Measurements from ENCODE around the gene CLDN20. TPM values are rescaled to one million over a fixed set of nuclear protein-coding genes. Genes with fewer than 3 reads are reported as not detected.

The CLDN20 gene
- total and polyA plus RNA-seq, 2 of the 4 experiments (the other 2 are of a cell fraction): not detected

GRCh38 chr6:155274533-155274932, 10.7 kb downstream of the CLDN20 start:
- peaks cover 19 to 38% of the 10 kb centered on the region in 2 experiments for H3K79me1 ChIP-seq (ENCODE audit: low read depth in 1 of 2, low read length in 2 of 2)
- BruUV-seq (replicated peaks): no TSS peak
- ChIA-PET CTCF (no interaction called here), POLR2A (ENCODE audit: unreplicated experiment) (no interaction called here)
- H4K20me1 ChIP-seq (ENCODE audit: insufficient read depth, low read length): 0 out of 2 replicates have a peak, but pooled peaks cover 3% of the 10 kb centered on the region
- H4K8ac ChIP-seq (ENCODE audit: low read depth in 2 of 2, low read length in 2 of 2): no peak overlapping the region
- H2BK120ac ChIP-seq (ENCODE audit: low read depth, low read length): peak overlapping the region; percentile 9; the same call in 1 of the 2 replicates
- TF ChIP-seq RCOR1 (IDR thresholded peaks at IDR 0.05; ENCODE audit: insufficient replicate concordance, low read length): no peak
- TF ChIP-seq MAFK (IDR thresholded peaks at IDR 0.05; ENCODE audit: low read depth, low read length): no peak
- no peak for TF ChIP-seq MXI1 (IDR thresholded peaks at IDR 0.05; ENCODE audit: borderline replicate concordance, low read depth, low read length)
- no peak for TF ChIP-seq POLR2A (IDR thresholded peaks at IDR 0.05; ENCODE audit: low read depth, low read length)
- no peak for TF ChIP-seq FOS (IDR thresholded peaks at IDR 0.05; ENCODE audit: low read depth, low read length)
- no peak for TF ChIP-seq NFE2L2 (IDR thresholded peaks at IDR 0.05; ENCODE audit: low read depth, low read length)
- peak; percentile 66 for DNase-seq
- H3K56ac ChIP-seq (ENCODE audit: extremely low read depth, insufficient read depth, low read length): no peak overlapping the region
- H2BK5ac ChIP-seq (ENCODE audit: low read depth, low read length, poor library complexity, severe bottlenecking): no peak overlapping the region
- in situ Hi-C loops (cut with MboI; ENCODE audit: low sequenced_read_pairs) (no loop called here), dilution Hi-C loops (cut with HindIII; ENCODE audit: low sequenced_read_pairs, unreplicated experiment) (no loop called here), intact Hi-C loops (cut with micrococcal nuclease) (no loop called here)
- H3K36me3 ChIP-seq (ENCODE audit: control insufficient read depth, insufficient read depth, low read length): peaks cover 1% of the 10 kb centered on the region; the same call in 1 of the 2 replicates
- H3K4me1 ChIP-seq (ENCODE audit: control insufficient read depth, insufficient read depth, low read length): peaks cover 17% of the 10 kb centered on the region
- no peak overlapping the region for H3K4me3 ChIP-seq (ENCODE audit: insufficient read depth, low read depth, low read length)
- no peaks in the 10 kb centered on the region for H3K9me3 ChIP-seq (ENCODE audit: control insufficient read depth, insufficient read depth, low read length)
- H3K4ac ChIP-seq (ENCODE audit: low read depth, low read length): no peak overlapping the region
- no peaks in the 10 kb centered on the region for H3K27me3 ChIP-seq (ENCODE audit: control insufficient read depth, insufficient read depth, low read length)
- H2AFZ ChIP-seq (replicated peaks; ENCODE audit: low read length, poor library complexity): no peak overlapping the region
- H2AK9ac ChIP-seq (replicated peaks; ENCODE audit: low read depth, low read length, poor library complexity): no peak overlapping the region
- H2BK20ac ChIP-seq (ENCODE audit: low read depth, low read length): no peak overlapping the region
- H2AK5ac ChIP-seq (ENCODE audit: low read depth, low read length): no peak overlapping the region
- no peak overlapping the region for H3K23ac ChIP-seq (ENCODE audit: low read depth, low read length)
- ATAC-seq (ENCODE audit: low read depth): no peak
- H3K27ac ChIP-seq (ENCODE audit: insufficient read depth, low read length): no peak overlapping the region
- H4K91ac ChIP-seq (ENCODE audit: insufficient read depth, low read depth, low read length): no peak overlapping the region
- H3K18ac ChIP-seq (ENCODE audit: low read depth, low read length): 0 out of 2 replicates have a peak overlapping the region, but pooled peaks have one; percentile 35
- H3K9me1 ChIP-seq (ENCODE audit: insufficient read depth, low read length): peaks cover 15% of the 10 kb centered on the region
- H3K14ac ChIP-seq (replicated peaks; ENCODE audit: low read depth, low read length): no peak overlapping the region
- no peak overlapping the region for H3K9ac ChIP-seq (ENCODE audit: low read depth, low read length)
- H4K5ac ChIP-seq (ENCODE audit: low read depth, low read length): no peak overlapping the region
- H3K4me2 ChIP-seq (ENCODE audit: low read depth, low read length): no peak overlapping the region
- no CpG with 5 or more reads among the region's 1 CpG for WGBS, 2 experiments (ENCODE audit: extremely low coverage in 2 of 2, insufficient read length in 1 of 2)
- no peak overlapping the region for H2BK15ac ChIP-seq (ENCODE audit: low read depth, low read length)

All from IMR-90 (cell line).